Stomach (tissue), 4 donors: Measurements from ENCODE around the gene ZNF688.

ENCODE experiments used
- CTCF ChIP-seq, 7 experiments: fragments of 450-650 bp in 4 of 7; fragments of 200-600 bp in 3 of 7; sonication (generic) in 3 of 7; IDR thresholded peaks; one replicate each; pipeline ENCODE4 v1.5.1; 2016 to 2019; ENCODE audit warnings: antibody characterized with exemption in 7 of 7, control low read depth in 2 of 7, mild to moderate bottlenecking in 1 of 7
- EP300 ChIP-seq: sonication (generic); formaldehyde crosslinking; IDR thresholded peaks from one replicate; pipeline ENCODE4 v1.6.1; 2017; ENCODE audit warnings: antibody characterized with exemption
- POLR2A ChIP-seq, 4 donors: fragments of 450-650 bp; IDR thresholded peaks; one replicate each; pipeline ENCODE4 v1.6.1; 2016; ENCODE audit warnings: antibody characterized with exemption in 4 of 4, control low read depth in 2 of 4, mild to moderate bottlenecking in 1 of 4, moderate library complexity in 1 of 4
- POLR2AphosphoS5 ChIP-seq, 3 donors: sonication (generic); formaldehyde crosslinking; IDR thresholded peaks; one replicate each; pipeline ENCODE4 v1.6.1; 2016; ENCODE audit warnings: antibody characterized with exemption in 3 of 3

GRCh38 chr16:30609926-30610839, 38.7 kb upstream of the ZNF688 start, which contains the start of gene ZNF689:
- TF ChIP-seq CTCF (IDR thresholded peaks at IDR 0.05) = peak in 1 of 7 experiments; percentile 27
- TF ChIP-seq POLR2A (IDR thresholded peaks at IDR 0.05) = no peak
- peak; percentile 27 to 83 (median 73) for TF ChIP-seq POLR2AphosphoS5 (IDR thresholded peaks at IDR 0.05)
- TF ChIP-seq EP300 = no peak
